ENCODE measurements around the gene INSYN1.

The INSYN1 gene

GRCh38 chr15:73755481-73755880 is 2.3 kb upstream of the INSYN1 start:
- DNase-seq (ENCODE audit: low read depth), result no peak
- no peak overlapping the region for H3K4me3 ChIP-seq (ENCODE audit: control insufficient read depth, low read depth, low read length)
- TF ChIP-seq, protein P1, sequence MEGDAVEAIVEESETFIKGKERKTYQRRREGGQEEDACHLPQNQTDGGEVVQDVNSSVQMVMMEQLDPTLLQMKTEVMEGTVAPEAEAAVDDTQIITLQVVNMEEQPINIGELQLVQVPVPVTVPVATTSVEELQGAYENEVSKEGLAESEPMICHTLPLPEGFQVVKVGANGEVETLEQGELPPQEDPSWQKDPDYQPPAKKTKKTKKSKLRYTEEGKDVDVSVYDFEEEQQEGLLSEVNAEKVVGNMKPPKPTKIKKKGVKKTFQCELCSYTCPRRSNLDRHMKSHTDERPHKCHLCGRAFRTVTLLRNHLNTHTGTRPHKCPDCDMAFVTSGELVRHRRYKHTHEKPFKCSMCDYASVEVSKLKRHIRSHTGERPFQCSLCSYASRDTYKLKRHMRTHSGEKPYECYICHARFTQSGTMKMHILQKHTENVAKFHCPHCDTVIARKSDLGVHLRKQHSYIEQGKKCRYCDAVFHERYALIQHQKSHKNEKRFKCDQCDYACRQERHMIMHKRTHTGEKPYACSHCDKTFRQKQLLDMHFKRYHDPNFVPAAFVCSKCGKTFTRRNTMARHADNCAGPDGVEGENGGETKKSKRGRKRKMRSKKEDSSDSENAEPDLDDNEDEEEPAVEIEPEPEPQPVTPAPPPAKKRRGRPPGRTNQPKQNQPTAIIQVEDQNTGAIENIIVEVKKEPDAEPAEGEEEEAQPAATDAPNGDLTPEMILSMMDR (conservative IDR thresholded peaks at IDR 0.05; ENCODE audit: control insufficient read depth, insufficient read depth, low read depth, low read length), result no peak

- no peak overlapping the region for H3K4me3 ChIP-seq (ENCODE audit: control insufficient read depth, low read depth, low read length)
- TF ChIP-seq, protein P1 (conservative IDR thresholded peaks at IDR 0.05; ENCODE audit: control insufficient read depth, insufficient read depth, low read depth, low read length), result no peak
- DNase-seq (ENCODE audit: low read depth), result no peak
These were observed 1.3 kb upstream of the INSYN1 start for GRCh38 chr15:73754461-73754860.

DNA sequence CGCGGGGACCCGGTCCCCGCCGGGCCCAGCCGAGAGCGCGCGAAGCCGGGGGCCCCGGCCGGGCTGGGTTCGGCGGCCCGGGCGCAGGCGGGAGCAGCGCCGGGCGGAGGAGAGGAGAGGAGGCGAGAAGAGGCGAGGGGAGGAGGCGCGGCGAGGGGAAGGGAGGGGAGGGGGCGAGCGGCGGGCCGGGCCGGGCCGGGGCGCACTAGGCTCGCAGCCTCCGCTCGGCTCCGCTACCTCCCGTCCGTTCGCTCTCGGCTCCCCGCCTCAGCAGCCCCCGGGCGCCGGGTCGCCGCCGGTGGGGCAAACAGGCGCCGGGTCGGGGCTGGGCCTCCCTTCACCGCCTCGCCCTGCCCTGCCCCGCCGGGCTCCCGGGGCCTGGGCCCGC is 351 bp downstream of the INSYN1 start:
- H3K4me3 ChIP-seq (ENCODE audit: control insufficient read depth, low read depth, low read length), result no peak overlapping the region
- no peak for DNase-seq (ENCODE audit: low read depth)
- TF ChIP-seq, protein P1 (conservative IDR thresholded peaks at IDR 0.05; ENCODE audit: control insufficient read depth, insufficient read depth, low read depth, low read length), result no peak

- TF ChIP-seq, protein P1 (conservative IDR thresholded peaks at IDR 0.05; ENCODE audit: control insufficient read depth, insufficient read depth, low read depth, low read length), result no peak
- H3K4me3 ChIP-seq (ENCODE audit: control insufficient read depth, low read depth, low read length), result no peak overlapping the region
- no peak for DNase-seq (ENCODE audit: low read depth)
These were observed 999 bp downstream of the INSYN1 start for GRCh38 chr15:73751899-73752805.

DNA sequence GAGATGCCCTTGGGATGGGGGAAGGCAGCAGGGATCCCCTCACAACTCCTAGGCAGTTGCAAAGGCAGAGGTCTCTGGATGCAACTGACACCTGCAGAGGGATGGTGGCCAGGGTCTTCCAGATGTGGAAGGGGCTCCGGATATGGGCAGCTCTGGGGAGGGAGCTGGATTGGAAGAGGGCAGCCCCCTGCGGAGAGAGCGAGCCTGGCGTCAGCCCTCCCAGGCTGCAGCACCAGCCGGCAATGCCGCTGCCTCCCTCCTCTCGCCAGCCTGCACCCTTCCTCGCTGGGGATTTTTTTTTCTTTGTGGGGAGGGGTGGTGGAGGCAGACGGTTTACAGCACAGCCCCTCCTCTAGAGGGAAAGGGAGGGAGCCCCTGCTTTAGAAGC is 1.6 kb downstream of the INSYN1 start:
- H3K4me3 ChIP-seq (ENCODE audit: control insufficient read depth, low read depth, low read length), result no peak overlapping the region
- no peak for DNase-seq (ENCODE audit: low read depth)
- TF ChIP-seq, protein P1 (conservative IDR thresholded peaks at IDR 0.05; ENCODE audit: control insufficient read depth, insufficient read depth, low read depth, low read length), result no peak

DNA sequence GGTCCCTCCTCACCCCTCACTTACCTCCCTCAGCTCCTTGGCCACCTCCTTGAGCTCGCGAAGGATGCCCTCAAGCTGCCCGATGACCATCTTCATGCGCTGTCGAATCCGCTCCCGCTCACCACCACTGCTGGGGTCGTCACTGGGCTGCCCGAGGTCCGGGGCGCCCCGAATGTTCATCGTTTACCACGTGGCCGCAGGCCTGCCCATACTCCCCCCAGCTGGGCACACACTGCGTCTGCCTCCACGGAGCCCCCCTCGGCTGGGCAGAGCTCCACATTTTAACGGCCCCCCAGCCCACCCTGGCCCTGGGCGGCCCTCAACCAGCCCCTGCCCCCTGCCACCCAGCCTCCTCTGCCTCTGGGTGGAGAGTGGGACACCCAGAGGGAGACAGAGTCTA is 2.2 kb downstream of the INSYN1 start:
- no peak overlapping the region for H3K4me3 ChIP-seq (ENCODE audit: control insufficient read depth, low read depth, low read length)
- DNase-seq (ENCODE audit: low read depth), result no peak
- TF ChIP-seq, protein P1 (conservative IDR thresholded peaks at IDR 0.05; ENCODE audit: control insufficient read depth, insufficient read depth, low read depth, low read length), result no peak
